H1 (cell line): Measurements from ENCODE around the gene LAIR1. TPM values are rescaled to one million over a fixed set of nuclear protein-coding genes. Genes with fewer than 3 reads are reported as not detected.

Experiments used
- CTCF ChIA-PET: fragments of 300-600 bp; sonication (Branson Sonifier 250); formaldehyde crosslinking; loops from one replicate; lab custom pipeline; 2021; ENCODE audit not compliant: partially characterized antibody; lab: Charles Lee
- POLR2A ChIA-PET: fragments of 300-600 bp; sonication (Branson Sonifier 250); formaldehyde crosslinking; loops from one replicate; lab custom pipeline; 2021; ENCODE audit warnings: inconsistent platforms; ENCODE audit not compliant: partially characterized antibody; lab: Charles Lee
- DNase-seq, 2 experiments: peaks; one replicate each; pipeline versions ENCODE4 v3.0.0 to v3.0.0-alpha.2; 2010 to 2022; ENCODE audit warnings: low spot score in 2 of 2, low read depth in 1 of 2, mixed read lengths in 1 of 2
- FAIRE-seq: peaks from 2 replicates; lab custom pipeline; 2011; peaks lifted over from hg19 to GRCh38; lab: Jason Lieb, UNC
- H2AFZ ChIP-seq: 2 replicates; pipeline ENCODE4 v1.8.1; 2012; ENCODE audit warnings: low read length, inconsistent platforms
- H2AK5ac ChIP-seq: 2 replicates; pipeline ENCODE4 v1.6.1; 2013; ENCODE audit warnings: low read depth, low read length
- H2BK120ac ChIP-seq: replicated peaks from 2 replicates; pipeline ENCODE3; 2013; ENCODE audit warnings: low read depth, low read length, inconsistent platforms
- H2BK12ac ChIP-seq: 2 replicates; pipeline ENCODE4 v1.6.1; 2013; ENCODE audit warnings: low read depth, low read length
- H2BK15ac ChIP-seq: 2 replicates; pipeline ENCODE4 v1.6.1; 2013; ENCODE audit warnings: low read length
- H2BK20ac ChIP-seq: 2 replicates; pipeline ENCODE4 v1.6.1; 2013; ENCODE audit warnings: low read length
- H2BK5ac ChIP-seq: 2 replicates; pipeline ENCODE4 v1.6.1; 2013; ENCODE audit warnings: low read depth, low read length
- H3K14ac ChIP-seq: 2 replicates; pipeline ENCODE4 v1.6.1; 2013; ENCODE audit warnings: inconsistent platforms; ENCODE audit not compliant: insufficient read length
- H3K18ac ChIP-seq: 2 replicates; pipeline ENCODE4 v1.6.1; 2013; ENCODE audit warnings: low read length; ENCODE audit errors: extremely low read depth
- H3K23ac ChIP-seq: 2 replicates; pipeline ENCODE4 v1.6.1; 2013; ENCODE audit warnings: inconsistent platforms; ENCODE audit not compliant: insufficient read length
- H3K23me2 ChIP-seq: 2 replicates; pipeline ENCODE4 v1.6.1; 2013; ENCODE audit warnings: low read depth, low read length
- H3K27ac ChIP-seq: 2 replicates; pipeline ENCODE4 v1.6.1; 2011; ENCODE audit warnings: low read depth, low read length, inconsistent platforms
- H3K27me3 ChIP-seq, 4 experiments: replicated peaks in 1 of 4; 1 replicate in 1 of 4; 2 replicates in 3 of 4; pipeline versions ENCODE4 v1.6.1 to v1.8.1; 2011 to 2013; ENCODE audit warnings: low read length in 3 of 4, mild to moderate bottlenecking in 3 of 4, inconsistent platforms in 2 of 4, mixed read lengths in 2 of 4, moderate library complexity in 1 of 4; ENCODE audit not compliant: control insufficient read depth in 3 of 4, insufficient read depth in 3 of 4; ENCODE audit errors: extremely low read depth in 1 of 4
- H3K36me3 ChIP-seq, 4 experiments: 2 replicates each; pipeline versions ENCODE4 v1.6.1 to v1.8.1; 2011 to 2013; ENCODE audit warnings: mild to moderate bottlenecking in 4 of 4, low read length in 3 of 4, moderate library complexity in 2 of 4, control low read depth in 1 of 4, inconsistent platforms in 1 of 4; ENCODE audit not compliant: insufficient read depth in 4 of 4, control insufficient read depth in 2 of 4
- H3K4ac ChIP-seq: replicated peaks from 2 replicates; pipeline ENCODE3; 2013; ENCODE audit warnings: low read length, low read depth, mixed read lengths, inconsistent platforms; ENCODE audit not compliant: insufficient read length
- H3K4me1 ChIP-seq, 4 experiments: replicated peaks in 1 of 4; 1 replicate in 1 of 4; 2 replicates in 3 of 4; pipeline versions ENCODE4 v1.6.1 to v1.8.1; 2011 to 2013; ENCODE audit warnings: low read length in 3 of 4, inconsistent platforms in 2 of 4, mixed read lengths in 1 of 4; ENCODE audit not compliant: insufficient read depth in 4 of 4, control insufficient read depth in 3 of 4
- H3K4me2 ChIP-seq, 2 experiments: 2 replicates each; pipeline versions ENCODE4 v1.6.1 to v1.8.1; 2011 to 2013; ENCODE audit warnings: low read depth in 2 of 2, low read length in 2 of 2, control low read depth in 1 of 2, inconsistent platforms in 1 of 2, mild to moderate bottlenecking in 1 of 2; ENCODE audit not compliant: insufficient read depth in 1 of 2
- H3K4me3 ChIP-seq, 4 experiments: fragments of 200-600, 300-600 bp in 1 of 4; sonication (generic), shearing (Covaris generic), sonication (Bioruptor Twin) in 1 of 4; 2 replicates each; pipeline versions ENCODE4 v1.5.1 to v1.8.1; 2011 to 2016; ENCODE audit warnings: low read length in 4 of 4, low read depth in 3 of 4, control low read depth in 2 of 4, inconsistent platforms in 2 of 4, mild to moderate bottlenecking in 2 of 4, mixed read lengths in 1 of 4, moderate library complexity in 1 of 4; ENCODE audit not compliant: insufficient read depth in 2 of 4; ENCODE audit errors: extremely low read depth in 1 of 4
- H3K56ac ChIP-seq: replicated peaks from 2 replicates; pipeline ENCODE3; 2013; ENCODE audit warnings: low read depth, mild to moderate bottlenecking, mixed read lengths, low read length, inconsistent platforms; ENCODE audit not compliant: insufficient read length
- H3K79me1 ChIP-seq: 2 replicates; pipeline ENCODE4 v1.6.1; 2013; ENCODE audit warnings: low read depth, low read length, control low read depth
- H3K79me2 ChIP-seq, 2 experiments: 2 replicates each; pipeline versions ENCODE4 v1.6.1 to v1.8.1; 2012 to 2013; ENCODE audit warnings: low read length in 2 of 2, mild to moderate bottlenecking in 2 of 2, inconsistent platforms in 1 of 2; ENCODE audit not compliant: insufficient read depth in 2 of 2, control insufficient read depth in 1 of 2
- H3K9ac ChIP-seq, 4 experiments: replicated peaks in 1 of 4; 1 replicate in 1 of 4; 2 replicates in 3 of 4; pipeline versions ENCODE4 v1.6.1 to v1.8.1; 2011 to 2013; ENCODE audit warnings: low read depth in 3 of 4, low read length in 3 of 4, control low read depth in 2 of 4, mild to moderate bottlenecking in 2 of 4, moderate library complexity in 2 of 4, inconsistent platforms in 1 of 4; ENCODE audit errors: extremely low read depth in 1 of 4
- H3K9me3 ChIP-seq, 2 experiments: 2 replicates each; pipeline versions ENCODE4 v1.6.1 to v1.8.1; 2012 to 2013; ENCODE audit warnings: mild to moderate bottlenecking in 2 of 2, moderate library complexity in 2 of 2, control low read depth in 1 of 2, inconsistent platforms in 1 of 2, low read depth in 1 of 2, low read length in 1 of 2, mixed read lengths in 1 of 2; ENCODE audit not compliant: insufficient read depth in 2 of 2
- H4K20me1 ChIP-seq, 2 experiments: replicated peaks in 1 of 2; 2 replicates each; pipeline versions ENCODE3 to v1.8.1; 2011 to 2013; ENCODE audit warnings: inconsistent platforms in 2 of 2, low read length in 2 of 2, mild to moderate bottlenecking in 1 of 2; ENCODE audit not compliant: insufficient read depth in 2 of 2, control insufficient read depth in 1 of 2
- H4K5ac ChIP-seq: 2 replicates; pipeline ENCODE4 v1.6.1; 2013; ENCODE audit warnings: low read length, low read depth, mixed read lengths, inconsistent platforms; ENCODE audit not compliant: insufficient read length
- H4K8ac ChIP-seq: 2 replicates; pipeline ENCODE4 v1.8.0; 2013; ENCODE audit warnings: mild to moderate bottlenecking, moderate library complexity, low read length, inconsistent platforms; ENCODE audit not compliant: insufficient read depth; ENCODE audit errors: extremely low read depth
- H4K91ac ChIP-seq: replicated peaks from 2 replicates; pipeline ENCODE3; 2013; ENCODE audit warnings: low read length, mixed read lengths, inconsistent platforms; ENCODE audit not compliant: insufficient read length
- ATF3 ChIP-seq: IDR thresholded peaks from 2 replicates; pipeline ENCODE4 v1.6.1; 2011; ENCODE audit warnings: low read depth, mild to moderate bottlenecking, low read length; ENCODE audit not compliant: insufficient read depth
- CBX5 ChIP-seq: fragments of 300-800, 300-1000 bp; sonication (generic); IDR thresholded peaks from 2 replicates; pipeline ENCODE4 v1.7.1; 2016; ENCODE audit warnings: antibody characterized with exemption, low read length, low read depth
- SP2 ChIP-seq: IDR thresholded peaks from 2 replicates; pipeline ENCODE4 v1.6.1; 2012; ENCODE audit warnings: mild to moderate bottlenecking, low read length, inconsistent platforms
- TBP ChIP-seq: IDR thresholded peaks from 2 replicates; pipeline ENCODE4 v1.6.1; 2011; ENCODE audit warnings: low read depth, low read length, improper control_type of control experiment
- WGBS, 2 experiments: shearing (Covaris generic) in 1 of 2; methylation state at CpG; one replicate each; pipeline versions ENCODE4 v1.1.6 to v1.1.7; 2013 to 2015; ENCODE audit warnings: low lambda C conversion rate in 2 of 2, mixed read lengths in 2 of 2, inconsistent platforms in 1 of 2, low coverage in 1 of 2, missing lambda C conversion rate in 1 of 2; ENCODE audit not compliant: insufficient replicate concordance in 2 of 2, insufficient coverage in 1 of 2, insufficient read length in 1 of 2; ENCODE audit errors: extremely low coverage in 1 of 2, missing lambda C conversion rate in 1 of 2; 5-methylcytosine and 5-hydroxymethylcytosine counted together
- polyA plus RNA-seq, 7 experiments: library from polyadenylated mRNA; depleted of rRNA in 3 of 7; stranded (reverse) in 5 of 7; unstranded in 2 of 7; fragments of >200 nt in 5 of 7; fragments of 200-250 nt in 2 of 7; gene quantifications; 1 replicate in 5 of 7; 2 replicates in 1 of 7; 4 replicates in 1 of 7; pipeline versions ENCODE4 v1.2.1 to v1.2.3, GENCODE V29; 2011 to 2013; ENCODE audit warnings: missing spikeins in 2 of 7, mixed read lengths in 2 of 7
- total RNA-seq: library from RNA; stranded (reverse); fragmentation: NEBNext Ultra II Directional; extraction: Animal tissue kit (Norgen Biotek cat#: 25700); gene quantifications from 2 replicates; pipeline ENCODE4 v1.2.1, GENCODE V29; 2021
- TF ChIP-seq, protein P1 (sequence below): IDR thresholded peaks from 2 replicates; pipeline ENCODE4 v1.6.1; 2011; ENCODE audit warnings: low read length, improper control_type of control experiment

LAIR1 gene
- total and polyA plus RNA-seq, 2 of the 8 experiments (the other 6 are each of a cell fraction or from before 2014, with no cell fraction given) = 0.18 TPM; not detected in 1

GRCh38 chr19:54383330-54383729 lies 18.6 kb upstream of the LAIR1 start:
- CTCF ChIA-PET = no interaction called here
- Histone ChIP-seq H4K8ac (no peak overlapping the region), H2AK5ac (no peak overlapping the region), H2BK5ac (no peak overlapping the region), H3K27ac (no peak overlapping the region), H3K9ac (no peak overlapping the region), H4K20me1 (no peaks in the 10 kb centered on the region), H3K23ac (no peak overlapping the region), H3K4ac (no peak overlapping the region), H3K56ac (no peak overlapping the region), H3K23me2 (no peaks in the 10 kb centered on the region), H3K18ac (no peak overlapping the region), H4K91ac (no peak overlapping the region), H4K5ac (no peak overlapping the region), H3K4me3 (no peak overlapping the region), H2BK120ac (no peak overlapping the region), H3K4me2 (no peak overlapping the region), H3K4me1 (no peaks in the 10 kb centered on the region; a peak in 1 of 7 replicates), H2AFZ (no peak overlapping the region), H3K36me3 (no peaks in the 10 kb centered on the region), H2BK20ac (no peak overlapping the region), H3K79me2 (no peaks in the 10 kb centered on the region), H2BK12ac (no peak overlapping the region), H2BK15ac (no peak overlapping the region), H3K27me3 (no peaks in the 10 kb centered on the region; a peak in 2 of 7 replicates), H3K14ac (no peak overlapping the region), H3K79me1 (no peaks in the 10 kb centered on the region), H3K9me3 (no peaks in the 10 kb centered on the region)
- FAIRE-seq (no peak), DNase-seq (no peak)
- 88% methylated on average over 4 of the region's 4 CpGs; no CpG with 5 or more reads in 1 of the 2 experiments for WGBS, 2 experiments
- POLR2A ChIA-PET = no interaction called here
- TF ChIP-seq SP2 (no peak), CBX5 (no peak), TBP (no peak), ATF3 (no peak)
- TF ChIP-seq, protein P1, sequence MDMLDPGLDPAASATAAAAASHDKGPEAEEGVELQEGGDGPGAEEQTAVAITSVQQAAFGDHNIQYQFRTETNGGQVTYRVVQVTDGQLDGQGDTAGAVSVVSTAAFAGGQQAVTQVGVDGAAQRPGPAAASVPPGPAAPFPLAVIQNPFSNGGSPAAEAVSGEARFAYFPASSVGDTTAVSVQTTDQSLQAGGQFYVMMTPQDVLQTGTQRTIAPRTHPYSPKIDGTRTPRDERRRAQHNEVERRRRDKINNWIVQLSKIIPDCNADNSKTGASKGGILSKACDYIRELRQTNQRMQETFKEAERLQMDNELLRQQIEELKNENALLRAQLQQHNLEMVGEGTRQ = no peak
